HFFc6 (cell line): ENCODE measurements around the gene NCBP2L. TPM values are rescaled to one million over a fixed set of nuclear protein-coding genes. Genes with fewer than 3 reads are reported as not detected.

Experiments used
- DNase-seq: peaks from one replicate; pipeline ENCODE4 v3.0.0-alpha.2; 2018
- H3K27ac Mint-ChIP-seq: 2 replicates; pipeline ENCODE4 v1.8.0; 2020; ENCODE audit warnings: mild to moderate bottlenecking, mixed read lengths
- H3K27me3 Mint-ChIP-seq: 2 replicates; pipeline ENCODE4 v1.8.0; 2021; ENCODE audit warnings: mild to moderate bottlenecking, moderate library complexity, mixed read lengths; ENCODE audit not compliant: insufficient read depth
- H3K36me3 Mint-ChIP-seq: 2 replicates; pipeline ENCODE4 v1.8.0; 2021; ENCODE audit warnings: low read depth, mixed read lengths
- H3K4me1 Mint-ChIP-seq: 2 replicates; pipeline ENCODE4 v1.8.0; 2020; ENCODE audit warnings: low read depth, mixed read lengths
- H3K4me3 Mint-ChIP-seq: 2 replicates; pipeline ENCODE4 v1.8.0; 2020; ENCODE audit warnings: mild to moderate bottlenecking, moderate library complexity, mixed read lengths
- H3K9me3 Mint-ChIP-seq: 2 replicates; pipeline ENCODE4 v1.8.0; 2020; ENCODE audit warnings: mild to moderate bottlenecking, mixed read lengths
- CTCF ChIP-seq: fragments of 200-600 bp; sonication (generic); IDR thresholded peaks from 2 replicates; pipeline ENCODE4 v1.5.0; 2021; ENCODE audit warnings: antibody characterized with exemption, mild to moderate bottlenecking
- total RNA-seq, 6 experiments: library from RNA; stranded (reverse); fragmentation: NEBNext Ultra II Directional; extraction: Animal tissue kit (Norgen Biotek cat#: 25700); gene quantifications; 2 replicates in 1 of 6; 3 replicates in 5 of 6; pipeline ENCODE4 v1.2.3, GENCODE V29; 2021

Gene NCBP2L
- total RNA-seq, 6 experiments from 2014 or later, result not detected

- peaks cover 31% of the 10 kb centered on the region for H3K27me3 Mint-ChIP-seq
- no peak for TF ChIP-seq CTCF
- H3K4me1 Mint-ChIP-seq, result no peaks in the 10 kb centered on the region
- H3K4me3 Mint-ChIP-seq, result no peak overlapping the region
- no peak for DNase-seq
- H3K9me3 Mint-ChIP-seq, result no peaks in the 10 kb centered on the region
- H3K27ac Mint-ChIP-seq, result no peak overlapping the region
- H3K36me3 Mint-ChIP-seq, result no peaks in the 10 kb centered on the region
Observed at GRCh38 chrX:107763647-107764046, 13.9 kb upstream of the NCBP2L start.

GRCh38 chrX:107764845-107765608 lies 12.5 kb upstream of the NCBP2L start:
- no peak for TF ChIP-seq CTCF
- Mint-ChIP-seq H3K4me1 (no peaks in the 10 kb centered on the region), H3K27me3 (peaks cover 29% of the 10 kb centered on the region), H3K27ac (no peak overlapping the region), H3K4me3 (no peak overlapping the region), H3K36me3 (no peaks in the 10 kb centered on the region), H3K9me3 (no peaks in the 10 kb centered on the region)
- DNase-seq, result no peak

- DNase-seq, result peak; percentile 17
- H3K9me3 Mint-ChIP-seq, result no peaks in the 10 kb centered on the region
Observed at GRCh38 chrX:107766470-107767150, 10.9 kb upstream of the NCBP2L start.

GRCh38 chrX:107768051-107768450 lies 9.5 kb upstream of the NCBP2L start:
- no peaks in the 10 kb centered on the region for H3K36me3 Mint-ChIP-seq
- no peak for TF ChIP-seq CTCF
- no peak overlapping the region for H3K4me3 Mint-ChIP-seq
- H3K27ac Mint-ChIP-seq, result no peak overlapping the region
- H3K9me3 Mint-ChIP-seq, result no peaks in the 10 kb centered on the region
- no peak for DNase-seq
- peaks cover 18% of the 10 kb centered on the region for H3K27me3 Mint-ChIP-seq
- H3K4me1 Mint-ChIP-seq, result no peaks in the 10 kb centered on the region

More at GRCh38 chrX:107766470-107767150, 10.9 kb upstream of the NCBP2L start:
- Mint-ChIP-seq H3K27ac (no peak overlapping the region), H3K27me3 (peaks cover 31% of the 10 kb centered on the region), H3K4me3 (no peak overlapping the region), H3K36me3 (no peaks in the 10 kb centered on the region), H3K4me1 (no peaks in the 10 kb centered on the region)
- TF ChIP-seq CTCF, result no peak

- DNase-seq, result no peak
- Mint-ChIP-seq H3K4me1 (no peaks in the 10 kb centered on the region), H3K9me3 (no peaks in the 10 kb centered on the region), H3K4me3 (no peak overlapping the region), H3K27me3 (peaks cover 12% of the 10 kb centered on the region), H3K27ac (no peak overlapping the region), H3K36me3 (no peaks in the 10 kb centered on the region)
- no peak for TF ChIP-seq CTCF
Observed at GRCh38 chrX:107769581-107770317, 7.8 kb upstream of the NCBP2L start.
